Prostate gland (tissue), 2 donors: ENCODE measurements around the gene DNMT3L. TPM values are rescaled to one million over a fixed set of nuclear protein-coding genes. Genes with fewer than 3 reads are reported as not detected.
"Not testable (repeated sequence)": the region's sequence is repeated elsewhere in the genome, so short reads cannot be mapped to it uniquely, and the experiment has no call there.

Experiments used
- DNase-seq: peaks from one replicate; pipeline ENCODE4 v3.0.0-alpha.2; 2019; ENCODE audit warnings: low spot score
- H3K27ac ChIP-seq, 2 donors: fragments of 200-600 bp; sonication (generic); 2 replicates each; pipeline ENCODE4 v1.5.1; 2017 to 2019
- H3K27me3 ChIP-seq: fragments of 200-600 bp; sonication (generic); replicated peaks from 2 replicates; pipeline ENCODE4 v1.5.1; 2019; ENCODE audit not compliant: insufficient read depth
- H3K36me3 ChIP-seq, 2 donors: fragments of 200-600 bp; sonication (generic); 1 replicate in 1 of 2; 2 replicates in 1 of 2; pipeline versions ENCODE4 v1.5.1 to v1.8.1; 2017 to 2019
- H3K4me1 ChIP-seq: fragments of 200-600 bp; sonication (generic); replicated peaks from 2 replicates; pipeline ENCODE4 v1.5.1; 2019
- H3K4me3 ChIP-seq, 2 donors: fragments of 200-600 bp; sonication (generic); 2 replicates each; pipeline ENCODE4 v1.5.1; 2017 to 2019
- H3K9me3 ChIP-seq: fragments of 200-600 bp; sonication (generic); 2 replicates; pipeline ENCODE4 v1.5.1; 2017
- WGBS: methylation state at CpG from one replicate; pipeline ENCODE4 v1.1.5; 2018; 5-methylcytosine and 5-hydroxymethylcytosine counted together
- intact Hi-C: fragments of 100-400 bp; cut with DNase I; formaldehyde crosslinking; loops from one replicate; pipeline ENCODE4 v1.14.2; 2022
- total RNA-seq, 2 donors: library from RNA; depleted of rRNA; stranded (reverse); fragments of >200 nt; gene quantifications; one replicate each; pipeline ENCODE4 v1.1.0, GENCODE V29; 2016

The DNMT3L gene
- total RNA-seq, 2 donors from 2014 or later = not detected

- no CpG with 5 or more reads among the region's 46 CpGs for WGBS
- H3K27ac ChIP-seq, DNase-seq, H3K27me3 ChIP-seq, H3K4me3 ChIP-seq, H3K9me3 ChIP-seq, intact Hi-C loops, H3K4me1 ChIP-seq, H3K36me3 ChIP-seq: not testable (repeated sequence)
Observed at GRCh38 chr21:44240353-44240752, 21.3 kb downstream of the DNMT3L start.

- H3K27ac ChIP-seq, H3K4me1 ChIP-seq, H3K9me3 ChIP-seq, DNase-seq, H3K36me3 ChIP-seq, intact Hi-C loops, H3K4me3 ChIP-seq, H3K27me3 ChIP-seq: not testable (repeated sequence)
- WGBS = no CpG with 5 or more reads among the region's 22 CpGs
Observed at GRCh38 chr21:44229561-44229960, 32.1 kb downstream of the DNMT3L start.

- intact Hi-C loops, DNase-seq, H3K27ac ChIP-seq, H3K9me3 ChIP-seq, H3K4me1 ChIP-seq, H3K4me3 ChIP-seq, H3K27me3 ChIP-seq, H3K36me3 ChIP-seq: not testable (repeated sequence)
- no CpG with 5 or more reads among the region's 13 CpGs for WGBS
Observed at GRCh38 chr21:44228109-44228508, 33.6 kb downstream of the DNMT3L start.

GRCh38 chr21:44227614-44228013 is 34.1 kb downstream of the DNMT3L start:
- intact Hi-C loops = not testable (repeated sequence)
- WGBS = no CpG with 5 or more reads among the region's 9 CpGs

GRCh38 chr21:44225605-44226004 is 36.1 kb downstream of the DNMT3L start:
- H3K27ac ChIP-seq, intact Hi-C loops, H3K36me3 ChIP-seq, H3K9me3 ChIP-seq, DNase-seq, H3K27me3 ChIP-seq, H3K4me1 ChIP-seq, H3K4me3 ChIP-seq: not testable (repeated sequence)
- WGBS = no CpG with 5 or more reads among the region's 6 CpGs

More at GRCh38 chr21:44227614-44228013, 34.1 kb downstream of the DNMT3L start:
- DNase-seq, H3K27me3 ChIP-seq, H3K36me3 ChIP-seq, H3K9me3 ChIP-seq, H3K4me3 ChIP-seq, H3K27ac ChIP-seq, H3K4me1 ChIP-seq: not testable (repeated sequence)

GRCh38 chr21:44223334-44223733 is 38.4 kb downstream of the DNMT3L start:
- H3K27me3 ChIP-seq, H3K36me3 ChIP-seq, DNase-seq, intact Hi-C loops, H3K4me1 ChIP-seq, H3K4me3 ChIP-seq, H3K27ac ChIP-seq, H3K9me3 ChIP-seq: not testable (repeated sequence)
- no CpG with 5 or more reads among the region's 5 CpGs for WGBS

- H3K27ac ChIP-seq, intact Hi-C loops, H3K27me3 ChIP-seq, H3K4me3 ChIP-seq, H3K9me3 ChIP-seq, H3K36me3 ChIP-seq, H3K4me1 ChIP-seq, DNase-seq: not testable (repeated sequence)
- WGBS = no CpG with 5 or more reads among the region's 18 CpGs
Observed at GRCh38 chr21:44220674-44221073, 41.0 kb downstream of the DNMT3L start.

GRCh38 chr21:44218461-44218860 is 43.2 kb downstream of the DNMT3L start:
- H3K9me3 ChIP-seq, H3K36me3 ChIP-seq, DNase-seq, intact Hi-C loops, H3K27ac ChIP-seq, H3K4me1 ChIP-seq, H3K4me3 ChIP-seq, H3K27me3 ChIP-seq: not testable (repeated sequence)
- no CpG with 5 or more reads among the region's 8 CpGs for WGBS

GRCh38 chr21:44211978-44212377 is 49.7 kb downstream of the DNMT3L start:
- intact Hi-C loops, H3K9me3 ChIP-seq, H3K27me3 ChIP-seq, H3K27ac ChIP-seq, H3K4me1 ChIP-seq, DNase-seq, H3K4me3 ChIP-seq, H3K36me3 ChIP-seq: not testable (repeated sequence)
- 95% methylated on average over 2 of the region's 2 CpGs for WGBS

GRCh38 chr21:44211574-44211973 is 50.1 kb downstream of the DNMT3L start:
- H3K27ac ChIP-seq, H3K27me3 ChIP-seq, H3K4me3 ChIP-seq, H3K36me3 ChIP-seq, H3K9me3 ChIP-seq, H3K4me1 ChIP-seq, intact Hi-C loops, DNase-seq: not testable (repeated sequence)
- 100% methylated on average over 3 of the region's 3 CpGs for WGBS

GRCh38 chr21:44207860-44208646 is 53.6 kb downstream of the DNMT3L start:
- no CpG with 5 or more reads among the region's 15 CpGs for WGBS
- H3K4me3 ChIP-seq, H3K27ac ChIP-seq, H3K4me1 ChIP-seq, DNase-seq, H3K36me3 ChIP-seq, H3K9me3 ChIP-seq, intact Hi-C loops, H3K27me3 ChIP-seq: not testable (repeated sequence)

GRCh38 chr21:44206698-44207676 is 54.7 kb downstream of the DNMT3L start:
- H3K36me3 ChIP-seq, intact Hi-C loops, H3K9me3 ChIP-seq, H3K4me1 ChIP-seq, H3K27ac ChIP-seq, H3K27me3 ChIP-seq, DNase-seq, H3K4me3 ChIP-seq: not testable (repeated sequence)
- no CpG with 5 or more reads among the region's 33 CpGs for WGBS
